T-cell (primary cell): Measurements from ENCODE around the gene FHIT. TPM values are rescaled to one million over a fixed set of nuclear protein-coding genes. Genes with fewer than 3 reads are reported as not detected.

Experiments
- ATAC-seq, 4 experiments: fragments of 200-7000 bp in 3 of 4; fragments of 150-1000 bp in 1 of 4; cut with Tn5 transposase; replicated peaks in 1 of 4; 1 replicate in 3 of 4; 2 replicates in 1 of 4; pipeline ENCODE4 v1.10.0; 2021; ENCODE audit warnings: moderate library complexity in 3 of 4, mild to moderate bottlenecking in 2 of 4, moderate number of reproducible peaks in 1 of 4
- CTCF ChIA-PET, 2 donors: fragments of 300-600 bp; sonication (Branson Sonifier 250); formaldehyde crosslinking; loops; one replicate each; lab custom pipeline; 2022; ENCODE audit warnings: antibody characterized with exemption in 2 of 2; lab: Charles Lee
- POLR2A ChIA-PET, 2 donors: fragments of 300-600 bp; sonication (Branson Sonifier 250); formaldehyde crosslinking; loops; one replicate each; lab custom pipeline; 2022; ENCODE audit warnings: antibody characterized with exemption in 2 of 2; lab: Charles Lee
- DNase-seq, 35 experiments: peaks; one replicate each; pipeline versions ENCODE4 v3.0.0 to v3.0.0-alpha.2; 2013 to 2023
- H3K27ac ChIP-seq: one replicate; pipeline ENCODE4 v1.5.1; 2013; ENCODE audit warnings: low read length
- H3K27me3 ChIP-seq, 2 experiments: replicated peaks in 1 of 2; 1 replicate in 1 of 2; 2 replicates in 1 of 2; pipeline versions ENCODE4 v1.6.1 to v1.7.0; 2013; ENCODE audit warnings: low read length in 1 of 2, mixed read lengths in 1 of 2; ENCODE audit not compliant: control insufficient read depth in 2 of 2, insufficient read depth in 2 of 2; ENCODE audit errors: extremely low read depth in 1 of 2
- H3K36me3 ChIP-seq, 2 donors: 1 replicate in 1 of 2; 2 replicates in 1 of 2; pipeline versions ENCODE4 v1.6.1 to v1.7.0; 2013; ENCODE audit warnings: low read length in 1 of 2; ENCODE audit not compliant: control insufficient read depth in 2 of 2, insufficient read depth in 1 of 2; ENCODE audit errors: extremely low read depth in 1 of 2
- H3K4me1 ChIP-seq, 2 experiments: 1 replicate in 1 of 2; 2 replicates in 1 of 2; pipeline versions ENCODE4 v1.6.1 to v1.7.0; 2013; ENCODE audit warnings: low read length in 2 of 2, mixed read lengths in 1 of 2; ENCODE audit not compliant: insufficient read depth in 2 of 2, control insufficient read depth in 1 of 2; ENCODE audit errors: extremely low read depth in 1 of 2
- H3K4me3 ChIP-seq, 2 donors: 1 replicate in 1 of 2; 2 replicates in 1 of 2; pipeline versions ENCODE4 v1.5.1 to v1.7.0; 2013; ENCODE audit warnings: mild to moderate bottlenecking in 2 of 2, low read length in 1 of 2, moderate library complexity in 1 of 2; ENCODE audit not compliant: control insufficient read depth in 1 of 2; ENCODE audit errors: extremely low read depth in 1 of 2
- H3K9me3 ChIP-seq: 2 replicates; pipeline ENCODE4 v1.7.0; 2013
- H3K27ac Mint-ChIP-seq, 2 donors: one replicate each; pipeline ENCODE4 v1.8.0; 2020 to 2021; ENCODE audit warnings: mild to moderate bottlenecking in 2 of 2, mixed read lengths in 2 of 2
- H3K27me3 Mint-ChIP-seq, 2 donors: one replicate each; pipeline ENCODE4 v1.8.0; 2021 to 2022; ENCODE audit warnings: mixed read lengths in 2 of 2
- H3K36me3 Mint-ChIP-seq: one replicate; pipeline ENCODE4 v1.8.0; 2021; ENCODE audit warnings: mixed read lengths
- H3K4me1 Mint-ChIP-seq, 3 donors: one replicate each; pipeline ENCODE4 v1.8.0; 2020 to 2022; ENCODE audit warnings: mixed read lengths in 3 of 3, mild to moderate bottlenecking in 1 of 3
- H3K4me3 Mint-ChIP-seq, 3 donors: one replicate each; pipeline ENCODE4 v1.8.0; 2020 to 2022; ENCODE audit warnings: mild to moderate bottlenecking in 3 of 3, mixed read lengths in 3 of 3, moderate library complexity in 3 of 3
- H3K9me3 Mint-ChIP-seq, 3 donors: one replicate each; pipeline ENCODE4 v1.8.0; 2020 to 2022; ENCODE audit warnings: mixed read lengths in 3 of 3
- WGBS: methylation state at CpG from one replicate; pipeline ENCODE4 v1.1.5; 2013; ENCODE audit warnings: missing lambda C conversion rate; ENCODE audit not compliant: insufficient coverage; 5-methylcytosine and 5-hydroxymethylcytosine counted together
- total RNA-seq, 35 experiments: library from RNA in 6 of 35; stranded (reverse) in 6 of 35; fragments of 120-200 nt in 1 of 35; gene quantifications; one replicate each; pipeline versions ENCODE4 v1.2.1 to v1.2.4 and lab custom pipeline; 2013 to 2026

FHIT gene
- total RNA-seq, 5 donors from 2014 or later (not counting 1 experiment from before 2014, with no cell fraction given) = 33.1 to 197 (median 78.3) TPM

GRCh38 chr3:60728006-60728405 lies 523.2 kb downstream of the FHIT start:
- no peak for DNase-seq
- ChIA-PET POLR2A (no interaction called here), CTCF (no interaction called here)
- Histone ChIP-seq H3K36me3 (no peaks in the 10 kb centered on the region), H3K4me1 (no peaks in the 10 kb centered on the region), H3K27me3 (no peaks in the 10 kb centered on the region), H3K27ac (no peak overlapping the region), H3K4me3 (no peak overlapping the region), H3K9me3 (no peaks in the 10 kb centered on the region)
- Mint-ChIP-seq H3K4me1 (no peaks in the 10 kb centered on the region), H3K27ac (no peak overlapping the region), H3K9me3 (peaks cover 0 to 11% (median 7%) of the 10 kb centered on the region in 3 donors), H3K4me3 (no peak overlapping the region), H3K36me3 (no peaks in the 10 kb centered on the region), H3K27me3 (no peaks in the 10 kb centered on the region)
- no peak for ATAC-seq
- WGBS = 38% methylated on average over 1 of the region's 1 CpG

- POLR2A ChIA-PET = no interaction called here
- Mint-ChIP-seq H3K4me3 (no peak overlapping the region), H3K4me1 (no peaks in the 10 kb centered on the region), H3K36me3 (no peaks in the 10 kb centered on the region), H3K9me3 (no peaks in the 10 kb centered on the region), H3K27me3 (no peaks in the 10 kb centered on the region), H3K27ac (no peak overlapping the region)
- Histone ChIP-seq H3K4me3 (no peak overlapping the region), H3K36me3 (no peaks in the 10 kb centered on the region), H3K9me3 (no peaks in the 10 kb centered on the region), H3K27me3 (no peaks in the 10 kb centered on the region), H3K4me1 (no peaks in the 10 kb centered on the region), H3K27ac (no peak overlapping the region)
- WGBS = 100% methylated on average over 1 of the region's 2 CpGs
- CTCF ChIA-PET = no interaction called here
- DNase-seq (no peak), ATAC-seq (no peak)
Measured at GRCh38 chr3:60720736-60721135, 530.5 kb downstream of the FHIT start.

DNA sequence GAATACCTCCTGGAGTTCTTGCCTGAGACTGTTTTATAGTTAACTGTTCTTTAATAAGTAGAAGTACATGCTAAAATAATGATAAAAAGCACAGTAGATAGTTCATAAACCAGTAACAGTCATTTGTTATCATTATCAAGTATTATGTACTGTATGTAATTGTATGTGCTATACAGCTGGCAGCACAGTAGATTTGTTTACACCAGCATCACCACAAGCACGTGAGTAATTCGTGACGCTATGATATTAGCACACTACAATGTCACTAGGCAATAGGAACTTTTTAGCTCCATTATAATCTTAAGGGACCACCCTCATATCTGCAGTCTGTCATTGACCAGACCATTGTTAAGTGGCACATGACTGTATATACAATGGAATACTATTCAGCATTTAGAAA lies 534.7 kb downstream of the FHIT start:
- CTCF ChIA-PET = no interaction called here
- no CpG with 5 or more reads among the region's 3 CpGs for whole genome bisulfite sequencing

GRCh38 chr3:60708191-60708975 lies 542.9 kb downstream of the FHIT start:
- no peaks in the 10 kb centered on the region for H3K9me3 ChIP-seq
- CTCF ChIA-PET = interaction anchor here (0.6 kb wide), 2 partner anchors 13 to 36 kb away, joined by 3 to 5 read pairs; no protein-coding TSS in a partner anchor
- H3K36me3 Mint-ChIP-seq = no peaks in the 10 kb centered on the region

More for the DNA sequence above, 534.7 kb downstream of the FHIT start:
- DNase-seq = no peak
- Histone ChIP-seq H3K4me3 (no peak overlapping the region), H3K27me3 (no peaks in the 10 kb centered on the region), H3K4me1 (no peaks in the 10 kb centered on the region), H3K27ac (no peak overlapping the region), H3K36me3 (no peaks in the 10 kb centered on the region), H3K9me3 (no peaks in the 10 kb centered on the region)
- H3K36me3 Mint-ChIP-seq = no peaks in the 10 kb centered on the region
- no peak for ATAC-seq
- H3K27ac Mint-ChIP-seq = no peak overlapping the region
- H3K4me1 Mint-ChIP-seq = no peaks in the 10 kb centered on the region
- no peaks in the 10 kb centered on the region for H3K27me3 Mint-ChIP-seq
- POLR2A ChIA-PET = no interaction called here
- H3K9me3 Mint-ChIP-seq = peaks cover 1 to 5% (median 3%) of the 10 kb centered on the region in 3 donors
- H3K4me3 Mint-ChIP-seq = no peak overlapping the region

DNA sequence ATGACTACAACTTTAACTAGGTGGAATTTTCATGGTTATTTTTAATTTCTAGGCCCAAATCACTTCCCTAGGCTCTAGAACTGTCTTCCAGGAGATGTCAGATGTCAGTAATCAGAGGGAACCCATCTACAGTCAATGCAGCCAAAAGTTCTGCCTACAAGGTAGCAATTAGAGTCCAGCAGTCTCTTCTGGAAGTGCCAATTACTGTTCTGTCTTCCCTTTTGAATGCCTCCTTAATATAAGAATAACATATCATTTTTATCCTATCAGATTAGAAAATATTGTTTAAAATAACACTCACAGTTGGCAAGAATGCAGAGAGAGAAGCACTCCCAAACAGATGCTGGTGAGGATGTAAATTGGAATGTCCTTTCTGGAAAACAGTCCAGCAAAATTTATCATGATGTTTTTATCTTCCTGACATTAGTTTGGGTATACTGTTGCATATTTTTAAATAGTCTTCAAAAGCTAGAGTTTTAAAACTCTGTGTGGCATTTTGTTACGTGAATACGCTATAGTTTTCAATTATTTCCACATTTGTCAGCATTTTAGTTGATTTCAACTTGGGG lies 543.7 kb downstream of the FHIT start:
- CTCF ChIA-PET = interaction anchor here in 1 of 2 donors (0.6 kb wide), 1 partner anchor 14 kb away, joined by 3 read pairs; no protein-coding TSS in a partner anchor
- no peak overlapping the region for H3K4me3 Mint-ChIP-seq
- no peaks in the 10 kb centered on the region for H3K36me3 Mint-ChIP-seq
- no peak overlapping the region for H3K27ac Mint-ChIP-seq
- Histone ChIP-seq H3K4me1 (no peaks in the 10 kb centered on the region), H3K4me3 (no peak overlapping the region), H3K27ac (no peak overlapping the region), H3K36me3 (no peaks in the 10 kb centered on the region), H3K27me3 (no peaks in the 10 kb centered on the region), H3K9me3 (no peaks in the 10 kb centered on the region)
- no peaks in the 10 kb centered on the region for H3K4me1 Mint-ChIP-seq
- POLR2A ChIA-PET = no interaction called here
- ATAC-seq (no peak), DNase-seq (no peak)
- no peaks in the 10 kb centered on the region for H3K27me3 Mint-ChIP-seq
- peaks cover 4 to 8% (median 7%) of the 10 kb centered on the region in 3 donors for H3K9me3 Mint-ChIP-seq
- WGBS = no CpG with 5 or more reads among the region's 2 CpGs

More at GRCh38 chr3:60708191-60708975, 542.9 kb downstream of the FHIT start:
- no peak overlapping the region for H3K4me3 Mint-ChIP-seq
- DNase-seq (no peak), ATAC-seq (no peak)
- H3K36me3 ChIP-seq = no peaks in the 10 kb centered on the region
- no peak overlapping the region for H3K27ac Mint-ChIP-seq
- no CpG with 5 or more reads among the region's 1 CpG for WGBS
- H3K4me3 ChIP-seq = no peak overlapping the region
- H3K9me3 Mint-ChIP-seq = peaks cover 4 to 8% (median 7%) of the 10 kb centered on the region in 3 donors
- H3K27ac ChIP-seq = no peak overlapping the region
- no peaks in the 10 kb centered on the region for H3K4me1 Mint-ChIP-seq
- H3K27me3 ChIP-seq = no peaks in the 10 kb centered on the region
- no peaks in the 10 kb centered on the region for H3K27me3 Mint-ChIP-seq
- POLR2A ChIA-PET = no interaction called here
- H3K4me1 ChIP-seq = no peaks in the 10 kb centered on the region

DNA sequence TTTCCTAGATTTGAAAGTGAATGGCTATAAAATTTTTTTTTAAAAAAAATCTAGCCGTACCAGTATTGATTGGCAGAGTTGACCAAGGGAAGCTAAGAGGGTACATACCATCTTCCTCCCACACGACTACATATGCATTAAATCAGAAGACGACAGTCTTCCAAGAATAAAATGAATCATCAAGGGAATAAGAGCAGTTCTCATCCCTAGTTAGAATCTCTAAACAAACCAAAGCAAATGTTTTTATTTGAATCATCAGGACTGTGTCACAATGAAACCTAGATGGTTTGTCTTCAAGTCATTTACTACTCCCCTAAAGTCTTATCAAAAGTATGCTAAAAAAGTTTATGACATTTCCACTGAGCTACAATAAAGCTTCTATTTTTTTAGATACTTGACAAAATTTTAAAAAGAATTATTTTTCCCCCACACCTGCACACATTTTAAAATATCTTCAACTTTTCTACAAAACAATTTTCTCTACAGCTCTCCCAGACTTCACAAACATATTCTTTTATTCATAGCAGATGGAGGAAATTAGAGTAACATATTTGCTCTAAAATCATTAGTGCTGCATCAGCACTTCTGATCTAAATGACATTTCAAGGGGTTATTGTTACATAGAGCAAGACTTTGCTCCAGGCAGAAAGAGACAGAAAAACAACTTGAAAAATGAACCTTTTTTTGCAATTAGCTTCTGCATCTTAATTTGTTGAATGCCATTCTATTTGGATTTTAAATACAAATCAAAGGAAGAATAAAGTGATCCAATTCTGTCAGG lies 547.1 kb downstream of the FHIT start:
- Histone ChIP-seq H3K36me3 (no peaks in the 10 kb centered on the region), H3K27ac (no peak overlapping the region), H3K4me1 (no peaks in the 10 kb centered on the region), H3K4me3 (no peak overlapping the region), H3K9me3 (no peaks in the 10 kb centered on the region), H3K27me3 (no peaks in the 10 kb centered on the region)
- ChIA-PET POLR2A (no interaction called here), CTCF (interaction anchor here in 1 of 2 donors (0.7 kb wide), 1 partner anchor 22 kb away, joined by 3 read pairs; no protein-coding TSS in a partner anchor)
- no peak for ATAC-seq
- Mint-ChIP-seq H3K27me3 (no peaks in the 10 kb centered on the region), H3K4me1 (no peaks in the 10 kb centered on the region), H3K36me3 (no peaks in the 10 kb centered on the region), H3K27ac (no peak overlapping the region), H3K4me3 (no peak overlapping the region), H3K9me3 (no peaks in the 10 kb centered on the region)
- no peak for DNase-seq
- no CpG with 5 or more reads among the region's 3 CpGs for WGBS
